ENCODE results near the gene RPL10. TPM values are rescaled to one million over a fixed set of nuclear protein-coding genes. Genes with fewer than 3 reads are reported as not detected.

The RPL10 gene
- total RNA-seq, 1 experiment from 2014 or later, result 3,447 TPM

DNA sequence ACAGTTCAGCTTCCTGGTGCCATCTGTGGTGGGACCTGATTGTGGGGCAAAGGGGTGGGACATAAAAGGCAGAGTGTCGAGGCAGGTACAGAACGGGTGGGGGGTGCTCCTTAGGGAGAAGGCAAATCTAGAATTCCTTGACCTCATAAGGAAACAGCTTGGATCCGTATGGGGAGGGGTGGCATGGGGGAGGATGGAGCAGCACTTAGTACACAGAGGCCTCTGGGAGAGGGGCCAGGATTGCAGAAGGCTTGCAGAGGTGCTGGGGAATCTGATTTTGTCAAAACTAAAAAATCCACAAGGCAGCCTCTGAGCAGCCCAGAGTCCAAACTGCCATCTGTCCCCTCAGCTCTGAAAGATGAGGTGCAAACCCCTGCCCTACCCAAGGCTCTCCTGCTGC is 21.4 kb upstream of the RPL10 start:
- Histone ChIP-seq H3K4me2 (no peak overlapping the region), H3K36me3 (ENCODE audit: low read depth) (no peaks in the 10 kb centered on the region), H3K27me3 (ENCODE audit: insufficient read depth, low read depth) (no peaks in the 10 kb centered on the region), H3K9me3 (ENCODE audit: insufficient read depth, low read depth) (no peaks in the 10 kb centered on the region), H3K4me1 (replicated peaks; ENCODE audit: insufficient read depth) (no peaks in the 10 kb centered on the region; the same call in 1 of the 2 replicates), H3F3A (ENCODE audit: insufficient read depth, low read depth) (no peaks in the 10 kb centered on the region), H3K4me3 (no peak overlapping the region), H4K20me1 (ENCODE audit: insufficient read depth) (no peaks in the 10 kb centered on the region), H3K27ac (no peak overlapping the region), H3K79me2 (ENCODE audit: low read depth) (peaks cover 12% of the 10 kb centered on the region; the same call in 1 of the 2 replicates), H3K9me2 (ENCODE audit: insufficient read depth) (no peaks in the 10 kb centered on the region), H2AFZ (no peak overlapping the region)
- intact Hi-C loops (cut with micrococcal nuclease; ENCODE audit: unreplicated experiment), result loop anchor here (5.0 to 10.0 kb wide), 4 partner anchors 388 to 779 kb away; partner anchors contain the start of genes CCNQ, DKC1, F8 and FUNDC2
- TF ChIP-seq EZH2 (IDR thresholded peaks at IDR 0.05; ENCODE audit: low read depth), result no peak
- TF ChIP-seq, protein P1, sequence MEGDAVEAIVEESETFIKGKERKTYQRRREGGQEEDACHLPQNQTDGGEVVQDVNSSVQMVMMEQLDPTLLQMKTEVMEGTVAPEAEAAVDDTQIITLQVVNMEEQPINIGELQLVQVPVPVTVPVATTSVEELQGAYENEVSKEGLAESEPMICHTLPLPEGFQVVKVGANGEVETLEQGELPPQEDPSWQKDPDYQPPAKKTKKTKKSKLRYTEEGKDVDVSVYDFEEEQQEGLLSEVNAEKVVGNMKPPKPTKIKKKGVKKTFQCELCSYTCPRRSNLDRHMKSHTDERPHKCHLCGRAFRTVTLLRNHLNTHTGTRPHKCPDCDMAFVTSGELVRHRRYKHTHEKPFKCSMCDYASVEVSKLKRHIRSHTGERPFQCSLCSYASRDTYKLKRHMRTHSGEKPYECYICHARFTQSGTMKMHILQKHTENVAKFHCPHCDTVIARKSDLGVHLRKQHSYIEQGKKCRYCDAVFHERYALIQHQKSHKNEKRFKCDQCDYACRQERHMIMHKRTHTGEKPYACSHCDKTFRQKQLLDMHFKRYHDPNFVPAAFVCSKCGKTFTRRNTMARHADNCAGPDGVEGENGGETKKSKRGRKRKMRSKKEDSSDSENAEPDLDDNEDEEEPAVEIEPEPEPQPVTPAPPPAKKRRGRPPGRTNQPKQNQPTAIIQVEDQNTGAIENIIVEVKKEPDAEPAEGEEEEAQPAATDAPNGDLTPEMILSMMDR (conservative IDR thresholded peaks at IDR 0.05), result no peak
- BruUV-seq (replicated peaks), result no TSS peak
- ChIA-PET CTCF (no interaction called here), POLR2A (ENCODE audit: unreplicated experiment) (no interaction called here)
- no peak for DNase-seq

DNA sequence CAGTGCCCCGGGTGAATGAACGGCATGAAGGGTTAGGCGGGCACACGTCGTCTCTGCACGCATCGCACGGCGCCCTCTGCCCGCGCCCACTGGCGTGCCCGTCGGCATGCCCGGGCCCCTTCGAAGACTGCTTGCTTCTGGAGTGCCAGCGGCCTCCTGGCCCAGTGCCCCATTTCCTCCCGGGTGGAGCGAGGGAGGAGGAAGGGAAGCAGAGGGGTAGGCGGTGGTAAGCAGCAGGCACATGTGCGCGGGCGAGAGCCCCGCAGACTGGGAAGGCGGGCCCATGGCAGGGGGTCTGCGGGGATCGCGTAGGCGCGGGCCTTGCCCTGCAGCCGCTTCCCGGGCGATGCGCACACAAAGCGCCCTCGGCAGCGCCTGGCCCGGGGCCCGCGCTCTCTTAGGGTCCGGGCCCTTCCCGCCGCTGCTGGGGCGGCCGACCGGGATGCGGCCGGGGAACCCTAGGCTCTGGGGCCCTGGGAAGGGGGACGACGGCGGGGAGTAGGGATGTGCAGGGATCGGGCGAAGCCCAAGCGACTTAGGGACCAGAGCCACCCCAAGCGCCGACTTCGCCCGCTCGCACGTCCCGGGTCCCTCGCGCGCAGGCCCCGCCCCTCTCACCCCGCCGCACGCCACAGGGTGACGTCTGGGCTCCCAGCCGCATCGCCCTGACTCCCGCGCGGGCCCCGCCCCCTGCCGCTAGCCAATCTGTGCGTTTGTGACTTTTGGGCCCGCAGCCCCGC is 19.9 kb upstream of the RPL10 start:
- H3K9me3 ChIP-seq (ENCODE audit: insufficient read depth, low read depth), result no peaks in the 10 kb centered on the region

More for the DNA sequence above, 19.9 kb upstream of the RPL10 start:
- Histone ChIP-seq H3K9me2 (ENCODE audit: insufficient read depth) (no peaks in the 10 kb centered on the region), H3K27me3 (ENCODE audit: insufficient read depth, low read depth) (no peaks in the 10 kb centered on the region), H4K20me1 (ENCODE audit: insufficient read depth) (no peaks in the 10 kb centered on the region), H3F3A (ENCODE audit: insufficient read depth, low read depth) (no peaks in the 10 kb centered on the region), H3K36me3 (ENCODE audit: low read depth) (no peaks in the 10 kb centered on the region), H3K27ac (0 out of 2 replicates have a peak overlapping the region, but pooled peaks have one; percentile 41), H3K4me3 (peak overlapping the region; percentile 46; the same call in 1 of the 2 replicates), H3K79me2 (ENCODE audit: low read depth) (peaks cover 12% of the 10 kb centered on the region; the same call in 1 of the 2 replicates), H3K4me2 (peak overlapping the region; percentile 72), H3K4me1 (replicated peaks; ENCODE audit: insufficient read depth) (no peaks in the 10 kb centered on the region), H2AFZ (no peak overlapping the region)
- POLR2A ChIA-PET (ENCODE audit: unreplicated experiment), result interaction anchor here (0.7 kb wide), 2 partner anchors 9 to 39 kb away, joined by 3 to 4 read pairs; no protein-coding TSS in a partner anchor
- TSS peak; percentile 40 for BruUV-seq (replicated peaks)
- CTCF ChIA-PET, result no interaction called here
- peak in 1 of 2 experiments; percentile 60 for DNase-seq
- TF ChIP-seq EZH2 (IDR thresholded peaks at IDR 0.05; ENCODE audit: low read depth), result no peak
- TF ChIP-seq, protein P1 (conservative IDR thresholded peaks at IDR 0.05), result no peak
- intact Hi-C loops (cut with micrococcal nuclease; ENCODE audit: unreplicated experiment), result loop anchor here (1.0 to 10.0 kb wide), 5 partner anchors 9 to 781 kb away; partner anchors contain the start of genes CCNQ, DKC1, F8 and FUNDC2
